Measurements from ENCODE around the gene PSD2.

The PSD2 gene

DNA sequence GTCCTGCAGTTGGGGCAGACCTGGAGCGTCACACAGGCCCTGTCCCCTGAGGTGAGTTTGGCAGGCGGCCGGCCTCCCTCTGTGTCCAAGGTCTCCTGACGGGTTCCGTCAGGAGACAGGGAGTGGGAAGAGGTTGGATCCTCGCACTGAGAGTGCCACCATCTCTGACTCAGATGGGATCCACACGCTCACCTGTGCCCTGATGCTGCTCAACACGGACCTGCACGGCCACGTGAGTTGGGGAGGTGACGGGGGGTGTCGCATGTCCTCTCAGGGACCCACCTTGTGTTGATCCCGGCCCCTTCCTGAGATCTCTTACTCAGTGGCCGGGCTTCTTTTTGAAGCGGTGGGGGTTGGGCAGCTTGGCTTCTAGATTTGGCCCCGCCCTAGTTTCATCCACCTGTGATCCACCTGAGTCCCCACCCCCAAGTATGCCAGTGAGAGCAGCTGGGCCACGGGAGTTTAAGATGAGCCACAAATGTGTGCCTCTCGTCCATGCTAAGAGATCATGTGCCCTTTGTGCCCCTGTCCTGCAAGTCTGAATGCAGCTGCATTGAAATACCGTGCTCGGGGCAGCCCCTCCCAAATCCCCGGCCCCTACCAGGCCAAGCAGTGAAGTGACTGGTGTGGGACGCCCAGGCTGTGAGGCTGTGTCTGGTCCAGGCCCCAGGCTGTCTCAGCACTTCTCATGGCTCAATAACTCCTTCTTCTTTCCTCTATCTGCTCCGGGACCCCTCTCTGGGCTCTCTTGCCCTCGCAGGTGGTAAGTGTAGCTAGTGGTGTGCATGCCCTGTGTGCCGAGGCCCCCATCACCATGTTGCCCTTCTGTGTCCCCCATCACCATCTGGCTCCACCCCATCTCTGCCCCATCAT lies 27.2 kb downstream of the PSD2 start:
- TF ChIP-seq, protein P1, sequence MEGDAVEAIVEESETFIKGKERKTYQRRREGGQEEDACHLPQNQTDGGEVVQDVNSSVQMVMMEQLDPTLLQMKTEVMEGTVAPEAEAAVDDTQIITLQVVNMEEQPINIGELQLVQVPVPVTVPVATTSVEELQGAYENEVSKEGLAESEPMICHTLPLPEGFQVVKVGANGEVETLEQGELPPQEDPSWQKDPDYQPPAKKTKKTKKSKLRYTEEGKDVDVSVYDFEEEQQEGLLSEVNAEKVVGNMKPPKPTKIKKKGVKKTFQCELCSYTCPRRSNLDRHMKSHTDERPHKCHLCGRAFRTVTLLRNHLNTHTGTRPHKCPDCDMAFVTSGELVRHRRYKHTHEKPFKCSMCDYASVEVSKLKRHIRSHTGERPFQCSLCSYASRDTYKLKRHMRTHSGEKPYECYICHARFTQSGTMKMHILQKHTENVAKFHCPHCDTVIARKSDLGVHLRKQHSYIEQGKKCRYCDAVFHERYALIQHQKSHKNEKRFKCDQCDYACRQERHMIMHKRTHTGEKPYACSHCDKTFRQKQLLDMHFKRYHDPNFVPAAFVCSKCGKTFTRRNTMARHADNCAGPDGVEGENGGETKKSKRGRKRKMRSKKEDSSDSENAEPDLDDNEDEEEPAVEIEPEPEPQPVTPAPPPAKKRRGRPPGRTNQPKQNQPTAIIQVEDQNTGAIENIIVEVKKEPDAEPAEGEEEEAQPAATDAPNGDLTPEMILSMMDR (IDR thresholded peaks at IDR 0.05; ENCODE audit: extremely low read depth, missing control alignments) = no peak
- no peak for DNase-seq (ENCODE audit: low spot score)

DNA sequence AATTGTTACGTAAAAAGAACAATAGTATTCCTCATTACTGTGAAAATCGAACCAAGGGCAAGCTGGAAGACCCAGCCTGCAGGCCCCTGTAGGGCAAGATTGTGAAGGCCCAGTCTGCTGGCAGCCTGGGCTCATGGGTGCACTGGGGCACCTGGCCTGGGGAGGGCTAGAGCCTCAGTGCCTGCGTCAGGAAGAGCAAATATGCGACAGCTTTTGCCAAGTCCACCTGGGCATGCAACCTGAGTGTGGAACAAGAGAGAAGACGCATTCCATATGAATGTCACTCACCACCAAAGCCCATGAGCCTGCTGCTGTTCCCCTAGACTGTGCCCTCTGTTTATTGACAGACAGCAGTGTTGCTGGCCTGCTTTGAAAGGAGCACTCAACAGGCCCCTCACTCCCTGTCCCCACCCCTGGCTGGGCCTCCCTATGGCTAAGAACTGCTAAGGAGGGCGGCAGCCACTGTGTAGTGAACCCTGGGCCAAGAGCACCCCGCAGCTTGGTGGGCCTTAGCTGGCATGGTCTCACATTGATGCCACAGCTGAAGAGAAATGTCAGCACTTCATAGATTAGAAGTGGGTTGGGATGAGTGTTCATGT lies 28.2 kb downstream of the PSD2 start:
- DNase-seq (ENCODE audit: low spot score) = no peak
- TF ChIP-seq, protein P1 (IDR thresholded peaks at IDR 0.05; ENCODE audit: extremely low read depth, missing control alignments) = no peak

DNA sequence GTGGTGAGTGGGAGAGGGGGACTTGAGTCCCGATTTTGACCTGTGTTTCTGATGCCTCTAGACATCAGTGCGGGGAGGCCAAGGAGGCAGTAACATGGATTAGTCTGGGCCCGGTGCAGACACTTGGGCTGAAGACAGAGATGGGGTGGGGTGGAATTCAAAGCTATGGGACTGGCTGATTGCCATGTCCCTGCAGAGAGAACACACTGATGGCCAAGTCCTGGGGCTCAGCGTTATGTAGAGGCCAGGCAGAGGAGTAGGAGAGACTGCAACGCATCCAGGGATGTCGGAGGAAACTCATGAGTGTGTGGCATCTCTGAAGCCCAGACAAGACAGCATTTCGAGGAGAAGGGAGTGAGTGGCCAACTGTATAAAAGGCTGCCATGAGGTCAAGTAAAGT lies 30.1 kb downstream of the PSD2 start:
- DNase-seq (ENCODE audit: low spot score) = no peak
- TF ChIP-seq, protein P1 (IDR thresholded peaks at IDR 0.05; ENCODE audit: extremely low read depth, missing control alignments) = no peak

DNA sequence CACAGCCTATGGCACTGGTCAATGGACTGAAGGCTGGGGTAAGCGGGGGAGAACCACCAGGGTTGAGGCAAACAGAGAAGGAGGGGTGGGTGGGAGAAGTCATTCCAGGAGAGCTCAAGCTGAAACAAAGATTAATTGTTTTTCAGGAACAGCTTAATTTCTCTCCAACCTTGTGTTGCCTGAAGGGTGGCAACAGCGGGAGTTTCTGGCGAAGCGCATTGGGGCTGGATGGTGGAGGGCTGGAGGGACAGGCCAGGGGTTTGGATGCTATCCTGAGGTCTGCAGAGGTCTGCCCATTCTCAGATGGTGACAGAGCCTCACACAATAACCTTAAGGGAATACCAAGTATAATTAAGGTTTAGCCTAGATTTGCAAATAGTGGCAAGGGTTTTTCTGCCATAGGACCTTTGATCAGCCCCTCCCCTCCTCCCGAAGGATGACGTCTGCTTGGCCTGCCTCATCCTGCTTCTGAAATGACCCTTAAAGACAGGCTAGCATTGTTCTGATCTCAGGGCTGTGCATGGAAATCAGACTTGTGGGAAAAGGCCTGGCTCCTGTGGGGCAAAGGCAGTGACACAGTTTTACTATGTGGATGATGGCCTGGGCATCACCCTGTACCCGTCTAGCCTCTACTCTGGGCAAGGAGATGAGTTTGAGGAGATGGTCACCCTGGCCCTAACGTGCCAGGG lies 32.7 kb downstream of the PSD2 start:
- TF ChIP-seq, protein P1 (IDR thresholded peaks at IDR 0.05; ENCODE audit: extremely low read depth, missing control alignments) = no peak
- DNase-seq (ENCODE audit: low spot score) = no peak

DNA sequence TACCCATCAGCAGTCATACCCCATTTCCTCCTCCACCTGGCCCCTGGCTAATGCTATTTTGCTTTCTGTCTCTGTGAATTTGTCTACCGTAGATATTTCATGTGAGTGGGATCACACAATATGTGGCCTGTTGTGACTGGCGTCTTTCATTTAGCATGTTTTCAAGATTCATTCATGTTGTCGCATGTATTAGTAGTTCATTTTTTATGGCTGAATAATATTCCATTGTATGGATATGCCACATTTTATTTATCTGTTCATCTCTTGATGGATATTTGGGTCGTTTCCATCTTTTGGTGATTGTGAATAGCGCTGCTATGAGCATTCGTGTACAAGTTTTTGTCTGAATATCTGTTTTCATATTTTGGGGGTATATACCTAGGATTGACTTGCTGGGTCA lies 33.9 kb downstream of the PSD2 start:
- no peak for DNase-seq (ENCODE audit: low spot score)
- TF ChIP-seq, protein P1 (IDR thresholded peaks at IDR 0.05; ENCODE audit: extremely low read depth, missing control alignments) = no peak

DNA sequence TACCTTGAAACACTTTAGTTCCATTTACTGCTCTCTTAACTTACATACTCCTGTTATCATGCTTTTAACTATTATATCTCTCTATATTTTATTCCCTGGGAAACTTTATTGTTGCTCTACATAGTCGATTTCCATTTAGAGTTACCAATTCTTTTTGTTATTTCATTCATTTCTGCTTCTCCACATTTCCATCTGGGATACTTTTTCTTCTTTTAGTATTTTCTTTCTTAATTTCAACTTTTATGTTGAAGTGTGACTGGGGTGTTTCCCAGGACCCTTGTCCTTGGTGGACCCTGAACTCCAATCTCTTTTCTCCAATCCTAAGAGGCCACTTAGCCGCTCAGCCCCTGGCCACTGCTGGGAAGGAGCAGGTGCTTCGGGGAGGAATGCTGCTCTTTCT lies 36.0 kb downstream of the PSD2 start:
- no peak for DNase-seq (ENCODE audit: low spot score)
- TF ChIP-seq, protein P1 (IDR thresholded peaks at IDR 0.05; ENCODE audit: extremely low read depth, missing control alignments) = no peak

DNA sequence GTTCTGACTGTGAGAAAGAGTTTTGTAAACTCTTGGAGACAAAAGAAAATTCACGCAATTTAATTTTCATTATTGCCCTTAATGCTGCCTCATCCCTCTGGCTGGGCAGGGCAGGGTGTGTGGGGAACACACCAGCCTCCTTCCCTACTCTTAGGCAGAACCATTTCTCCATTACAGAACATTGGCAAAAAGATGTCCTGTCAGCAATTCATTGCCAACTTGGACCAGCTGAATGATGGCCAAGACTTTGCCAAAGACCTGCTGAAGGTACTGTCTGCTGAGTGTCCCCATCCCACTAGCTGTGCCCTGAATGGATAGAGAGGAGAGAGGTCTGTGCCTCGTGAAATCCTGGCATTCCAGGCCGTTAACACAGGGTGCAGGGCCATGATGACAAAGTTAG lies 37.9 kb downstream of the PSD2 start:
- DNase-seq (ENCODE audit: low spot score) = no peak
- TF ChIP-seq, protein P1 (IDR thresholded peaks at IDR 0.05; ENCODE audit: extremely low read depth, missing control alignments) = no peak
